CD4-positive, alpha-beta T cell (primary cell): ENCODE measurements around the gene DUSP9. TPM values are rescaled to one million over a fixed set of nuclear protein-coding genes. Genes with fewer than 3 reads are reported as not detected.

Experiments used
- ATAC-seq: fragments of 200-7000 bp; cut with Tn5 transposase; one replicate; pipeline ENCODE4 v1.10.0; 2022; ENCODE audit warnings: mild to moderate bottlenecking; ENCODE audit not compliant: poor library complexity
- CTCF ChIA-PET: fragments of 350-600 bp; sonication (Branson Sonifier 250); formaldehyde crosslinking; loops from one replicate; lab custom pipeline; 2021; ENCODE audit warnings: antibody characterized with exemption, inconsistent platforms; lab: Charles Lee
- POLR2A ChIA-PET: fragments of 350-600 bp; sonication (Branson Sonifier 250); formaldehyde crosslinking; loops from one replicate; lab custom pipeline; 2021; ENCODE audit warnings: antibody characterized with exemption, inconsistent platforms; lab: Charles Lee
- DNase-seq, 14 experiments: peaks; one replicate each; pipeline ENCODE4 v3.0.0-alpha.2; 2013 to 2020; ENCODE audit warnings: mixed read lengths in 2 of 14
- H3K27ac ChIP-seq, 2 donors: one replicate each; pipeline versions ENCODE4 v1.5.1 to v1.7.0; 2013; ENCODE audit warnings: low read length in 2 of 2, low read depth in 1 of 2, mild to moderate bottlenecking in 1 of 2
- H3K27me3 ChIP-seq, 2 experiments: 1 replicate in 1 of 2; 2 replicates in 1 of 2; pipeline versions ENCODE4 v1.6.1 to v1.7.0; 2013; ENCODE audit warnings: low read length in 2 of 2, control low read depth in 1 of 2, mild to moderate bottlenecking in 1 of 2, moderate library complexity in 1 of 2; ENCODE audit not compliant: insufficient read depth in 2 of 2, control insufficient read depth in 1 of 2
- H3K36me3 ChIP-seq: one replicate; pipeline ENCODE4 v1.6.1; 2013; ENCODE audit warnings: low read length, control low read depth; ENCODE audit not compliant: insufficient read depth
- H3K4me1 ChIP-seq: one replicate; pipeline ENCODE4 v1.6.1; 2013; ENCODE audit warnings: low read length, control low read depth; ENCODE audit not compliant: insufficient read depth
- H3K4me3 ChIP-seq: one replicate; pipeline ENCODE4 v1.5.1; 2013; ENCODE audit warnings: mild to moderate bottlenecking, low read length, moderate library complexity
- H3K9me3 ChIP-seq, 2 experiments: 1 replicate in 1 of 2; 2 replicates in 1 of 2; pipeline versions ENCODE4 v1.6.1 to v1.7.0; 2013; ENCODE audit warnings: low read length in 2 of 2, mild to moderate bottlenecking in 2 of 2, control low read depth in 1 of 2, moderate library complexity in 1 of 2; ENCODE audit not compliant: control insufficient read depth in 1 of 2, insufficient read depth in 1 of 2
- H3K27ac Mint-ChIP-seq: one replicate; pipeline ENCODE4 v1.8.0; 2020; ENCODE audit warnings: mixed read lengths
- H3K27me3 Mint-ChIP-seq: one replicate; pipeline ENCODE4 v1.8.0; 2021; ENCODE audit warnings: mixed read lengths
- H3K36me3 Mint-ChIP-seq: one replicate; pipeline ENCODE4 v1.8.0; 2021; ENCODE audit warnings: low read depth, mixed read lengths
- H3K4me1 Mint-ChIP-seq: one replicate; pipeline ENCODE4 v1.8.0; 2021; ENCODE audit warnings: low read depth, mixed read lengths
- H3K4me3 Mint-ChIP-seq: one replicate; pipeline ENCODE4 v1.8.0; 2020; ENCODE audit warnings: mild to moderate bottlenecking, mixed read lengths
- H3K9me3 Mint-ChIP-seq: one replicate; pipeline ENCODE4 v1.8.0; 2020; ENCODE audit warnings: mixed read lengths
- CTCF ChIP-seq: fragments of 200-600 bp; IDR thresholded peaks from one replicate; pipeline ENCODE4 v1.8.0; 2022; ENCODE audit warnings: antibody characterized with exemption, mild to moderate bottlenecking
- intact Hi-C, 2 experiments: fragments of 100-400 bp; cut with DNase I in 1 of 2; cut with micrococcal nuclease in 1 of 2; formaldehyde crosslinking; loops; one replicate each; pipeline versions ENCODE4 v1.15.1 to v1.9.0; 2023 to 2025; cut with DNase I, micrococcal nuclease
- total RNA-seq, 174 experiments: library from RNA in 2 of 174; stranded (reverse) in 2 of 174; gene quantifications; one replicate each; pipeline ENCODE4 v1.2.3 and lab custom pipeline; 2021 to 2026

The DUSP9 gene
- total RNA-seq, 2 experiments from 2014 or later: not detected

- Histone ChIP-seq H3K4me1 (peaks cover 6% of the 10 kb centered on the region), H3K36me3 (no peaks in the 10 kb centered on the region), H3K27ac (no peak overlapping the region), H3K9me3 (no peaks in the 10 kb centered on the region), H3K4me3 (no peak overlapping the region), H3K27me3 (peaks cover 0 to 3% of the 10 kb centered on the region in 2 experiments)
- Mint-ChIP-seq H3K4me3 (peak overlapping the region; percentile 69), H3K4me1 (no peaks in the 10 kb centered on the region), H3K27ac (no peak overlapping the region), H3K27me3 (peaks cover 7% of the 10 kb centered on the region), H3K36me3 (no peaks in the 10 kb centered on the region), H3K9me3 (no peaks in the 10 kb centered on the region)
- no peak for ATAC-seq
- ChIA-PET CTCF (no interaction called here), POLR2A (no interaction called here)
- no peak for TF ChIP-seq CTCF
- intact Hi-C loops: loop anchor here in 1 of 2 experiments (5.0 to 10.0 kb wide), 2 partner anchors 68 to 266 kb away; no protein-coding TSS in a partner anchor
- no peak for DNase-seq
These were observed 39.7 kb downstream of the DUSP9 start for GRCh38 chrX:153686711-153687110.

GRCh38 chrX:153687121-153688039 is 40.4 kb downstream of the DUSP9 start, which contains the start of gene SLC6A8:
Gene SLC6A8 (plus strand): TSS chrX:153687926. CDS start chrX:153688575, 649 bp downstream.
- H3K27me3 Mint-ChIP-seq: peaks cover 7% of the 10 kb centered on the region
- ChIA-PET CTCF (no interaction called here), POLR2A (no interaction called here)
- intact Hi-C loops: loop anchor here in 1 of 2 experiments (5.0 to 10.0 kb wide), 2 partner anchors 67 to 265 kb away; no protein-coding TSS in a partner anchor
- Histone ChIP-seq H3K4me1 (peaks cover 6% of the 10 kb centered on the region), H3K9me3 (no peaks in the 10 kb centered on the region), H3K4me3 (peak within 1 kb of the TSS; percentile 36), H3K27ac (no peak within 1 kb of the TSS), H3K36me3 (no peaks in the 10 kb centered on the region), H3K27me3 (peaks cover 0 to 3% of the 10 kb centered on the region in 2 experiments)
- H3K36me3 Mint-ChIP-seq: no peaks in the 10 kb centered on the region
- no peaks in the 10 kb centered on the region for H3K4me1 Mint-ChIP-seq
- no peaks in the 10 kb centered on the region for H3K9me3 Mint-ChIP-seq
- H3K4me3 Mint-ChIP-seq: peak within 1 kb of the TSS; percentile 84
- ATAC-seq (peak; percentile 42), DNase-seq (peak in 10 of 14 experiments; percentile 3 to 71 (median 31))
- TF ChIP-seq CTCF: peak; percentile 7
- no peak within 1 kb of the TSS for H3K27ac Mint-ChIP-seq

DNA sequence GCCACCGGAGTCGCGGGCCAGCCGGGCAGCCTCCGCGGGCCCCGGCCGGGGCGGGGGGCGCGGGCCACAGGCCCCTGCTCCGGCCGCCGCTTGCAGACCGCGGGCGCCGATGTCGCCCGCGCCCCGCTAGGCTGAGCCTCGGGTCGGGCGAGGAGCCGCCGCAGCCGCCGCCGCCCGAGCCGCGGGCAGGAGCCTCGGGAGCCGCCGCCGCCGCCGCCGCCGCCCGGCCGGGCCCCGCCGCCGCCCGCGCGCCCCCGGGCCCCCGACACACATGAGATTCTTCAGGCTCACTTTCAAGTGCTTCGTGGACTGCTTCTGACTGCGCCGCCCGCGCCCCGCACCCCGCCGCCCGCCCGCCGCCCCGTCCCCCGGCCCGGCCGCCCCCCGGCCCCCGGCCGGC is 41.1 kb downstream of the DUSP9 start:
- POLR2A ChIA-PET: no interaction called here
- no peak overlapping the region for H3K4me3 Mint-ChIP-seq
- peaks cover 6% of the 10 kb centered on the region for H3K4me1 ChIP-seq
- no peaks in the 10 kb centered on the region for H3K9me3 ChIP-seq
- no peak overlapping the region for H3K27ac Mint-ChIP-seq
- no peaks in the 10 kb centered on the region for H3K9me3 Mint-ChIP-seq
- intact Hi-C loops: loop anchor here in 1 of 2 experiments (5.0 to 10.0 kb wide), 2 partner anchors 67 to 264 kb away; no protein-coding TSS in a partner anchor
- no peaks in the 10 kb centered on the region for H3K36me3 Mint-ChIP-seq
- H3K36me3 ChIP-seq: no peaks in the 10 kb centered on the region
- CTCF ChIA-PET: no interaction called here
- H3K27me3 Mint-ChIP-seq: peaks cover 7% of the 10 kb centered on the region
- DNase-seq (no peak), ATAC-seq (peak; percentile 29)
- no peaks in the 10 kb centered on the region for H3K4me1 Mint-ChIP-seq
- no peak overlapping the region for H3K27ac ChIP-seq
- H3K4me3 ChIP-seq: no peak overlapping the region
- peaks cover 0 to 3% of the 10 kb centered on the region in 2 experiments for H3K27me3 ChIP-seq
- TF ChIP-seq CTCF: no peak
